Measurements from ENCODE around the gene SWT1.
A peak's percentile ranks its signal among the peaks of the same experiment; 100 is the strongest.
"Not testable (repeated sequence)": the region's sequence is repeated elsewhere in the genome, so short reads cannot be mapped to it uniquely, and the experiment has no call there.

The SWT1 gene

GRCh38 chr1:185154912-185155513 lies 2.0 kb upstream of the SWT1 start:
- Histone ChIP-seq H3K4me1 (ENCODE audit: control insufficient read depth, insufficient read depth, low read length) (peaks cover 19% of the 10 kb centered on the region), H3K36me3 (ENCODE audit: control insufficient read depth, insufficient read depth, low read length) (peaks cover 3% of the 10 kb centered on the region), H3K27ac (ENCODE audit: low read depth, low read length) (peak overlapping the region; percentile 99), H3K4me3 (ENCODE audit: low read length) (peak overlapping the region; percentile 41), H3K9ac (ENCODE audit: low read length) (no peak overlapping the region), H3K27me3 (ENCODE audit: control insufficient read depth, insufficient read depth, low read length) (no peaks in the 10 kb centered on the region)

DNA sequence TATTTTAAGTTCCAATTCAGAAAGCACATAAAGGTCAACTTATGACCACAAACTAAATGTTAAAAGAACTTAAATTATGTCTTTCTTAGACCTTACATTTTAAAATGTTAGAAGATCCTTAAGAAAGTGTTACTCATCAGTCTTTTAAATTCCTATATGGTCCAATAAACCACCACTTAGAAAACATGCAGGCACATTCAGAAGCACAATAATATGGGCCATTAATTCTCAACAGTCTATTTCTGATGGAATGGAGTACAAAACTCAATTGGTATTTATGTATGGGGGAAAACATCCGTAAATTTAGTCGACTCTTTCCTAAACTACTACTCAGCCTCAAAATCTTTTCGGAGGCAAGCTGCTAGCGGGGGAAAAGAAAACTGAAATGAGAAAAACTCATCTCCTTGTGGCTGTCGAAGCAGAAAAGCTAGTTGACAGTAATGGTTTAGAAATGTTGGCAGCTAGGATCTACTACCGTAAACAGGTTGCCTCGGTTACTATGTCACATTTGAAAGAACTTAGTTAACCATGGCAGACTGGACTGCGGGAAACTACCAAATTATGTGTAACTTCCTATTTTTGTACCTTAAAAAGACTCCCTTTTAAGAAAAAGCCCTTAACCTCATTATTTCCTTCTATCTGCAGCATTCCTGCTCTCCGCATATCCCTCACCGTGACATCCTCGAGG lies 1.2 kb upstream of the SWT1 start:
- Histone ChIP-seq H3K4me1 (ENCODE audit: control insufficient read depth, insufficient read depth, low read length) (peaks cover 19% of the 10 kb centered on the region), H3K27ac (ENCODE audit: low read depth, low read length) (peak overlapping the region; percentile 99), H3K27me3 (ENCODE audit: control insufficient read depth, insufficient read depth, low read length) (no peaks in the 10 kb centered on the region), H3K9ac (ENCODE audit: low read length) (peak overlapping the region; percentile 96), H3K4me3 (ENCODE audit: low read length) (peak overlapping the region; percentile 96), H3K36me3 (ENCODE audit: control insufficient read depth, insufficient read depth, low read length) (no peaks in the 10 kb centered on the region)

DNA sequence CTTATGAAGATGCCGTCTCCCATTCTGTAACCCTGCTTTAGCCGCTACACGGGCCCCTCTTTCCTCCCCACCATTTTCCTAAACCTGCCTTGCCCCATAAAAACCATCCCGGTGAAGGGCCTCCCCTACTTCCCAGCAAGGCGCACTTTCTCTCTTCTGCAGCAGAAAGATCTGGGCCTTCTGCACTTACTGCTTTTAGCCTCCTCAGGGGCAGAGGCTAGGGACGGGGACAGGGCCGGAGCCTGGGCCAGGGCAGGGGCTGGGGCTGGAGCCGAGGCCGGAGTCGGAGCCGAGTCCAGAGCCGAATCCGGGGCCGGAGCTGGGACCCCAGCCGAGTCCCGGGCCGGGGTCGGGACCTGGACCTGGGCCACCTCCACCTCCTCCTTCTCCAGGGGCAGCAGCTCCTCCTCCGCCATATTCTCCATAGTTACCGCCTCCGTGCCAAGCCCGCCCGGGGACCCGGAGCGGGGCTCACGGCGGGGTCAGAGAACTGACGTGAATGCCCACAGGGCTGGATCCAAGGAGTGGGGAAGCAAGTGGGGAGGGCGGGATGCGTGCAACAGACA lies 596 bp upstream of the SWT1 start:
- Histone ChIP-seq H3K4me3 (ENCODE audit: low read length) (peak overlapping the region; percentile 96), H3K4me1 (ENCODE audit: control insufficient read depth, insufficient read depth, low read length) (peaks cover 19% of the 10 kb centered on the region), H3K9ac (ENCODE audit: low read length) (peak overlapping the region; percentile 96), H3K27ac (ENCODE audit: low read depth, low read length) (peak overlapping the region; percentile 99), H3K27me3 (ENCODE audit: control insufficient read depth, insufficient read depth, low read length) (no peaks in the 10 kb centered on the region), H3K36me3 (ENCODE audit: control insufficient read depth, insufficient read depth, low read length) (no peaks in the 10 kb centered on the region)

GRCh38 chr1:185157599-185158412 lies 839 bp downstream of the SWT1 start:
- no peaks in the 10 kb centered on the region for H3K27me3 ChIP-seq (ENCODE audit: control insufficient read depth, insufficient read depth, low read length)

GRCh38 chr1:185158800-185159199 lies 1.8 kb downstream of the SWT1 start:
- Histone ChIP-seq H3K9ac (ENCODE audit: low read length) (no peak overlapping the region), H3K4me3 (ENCODE audit: low read length) (no peak overlapping the region)

More at GRCh38 chr1:185157599-185158412, 839 bp downstream of the SWT1 start:
- peak overlapping the region; percentile 93 for H3K27ac ChIP-seq (ENCODE audit: low read depth, low read length)
- no peaks in the 10 kb centered on the region for H3K36me3 ChIP-seq (ENCODE audit: control insufficient read depth, insufficient read depth, low read length)
- H3K4me3 ChIP-seq (ENCODE audit: low read length) = peak overlapping the region; percentile 96
- H3K9ac ChIP-seq (ENCODE audit: low read length) = peak overlapping the region; percentile 51
- peaks cover 19% of the 10 kb centered on the region for H3K4me1 ChIP-seq (ENCODE audit: control insufficient read depth, insufficient read depth, low read length)

GRCh38 chr1:185159966-185160365 lies 3.0 kb downstream of the SWT1 start:
- H3K4me1 ChIP-seq (ENCODE audit: control insufficient read depth, insufficient read depth, low read length) = peaks cover 17% of the 10 kb centered on the region
- no peaks in the 10 kb centered on the region for H3K27me3 ChIP-seq (ENCODE audit: control insufficient read depth, insufficient read depth, low read length)
- H3K27ac ChIP-seq (ENCODE audit: low read depth, low read length) = no peak overlapping the region
- H3K36me3 ChIP-seq (ENCODE audit: control insufficient read depth, insufficient read depth, low read length) = no peaks in the 10 kb centered on the region
- H3K4me3 ChIP-seq (ENCODE audit: low read length) = no peak overlapping the region
- no peak overlapping the region for H3K9ac ChIP-seq (ENCODE audit: low read length)

More at GRCh38 chr1:185158800-185159199, 1.8 kb downstream of the SWT1 start:
- Histone ChIP-seq H3K27ac (ENCODE audit: low read depth, low read length) (no peak overlapping the region), H3K4me1 (ENCODE audit: control insufficient read depth, insufficient read depth, low read length) (peaks cover 19% of the 10 kb centered on the region), H3K36me3 (ENCODE audit: control insufficient read depth, insufficient read depth, low read length) (no peaks in the 10 kb centered on the region), H3K27me3 (ENCODE audit: control insufficient read depth, insufficient read depth, low read length) (no peaks in the 10 kb centered on the region)

DNA sequence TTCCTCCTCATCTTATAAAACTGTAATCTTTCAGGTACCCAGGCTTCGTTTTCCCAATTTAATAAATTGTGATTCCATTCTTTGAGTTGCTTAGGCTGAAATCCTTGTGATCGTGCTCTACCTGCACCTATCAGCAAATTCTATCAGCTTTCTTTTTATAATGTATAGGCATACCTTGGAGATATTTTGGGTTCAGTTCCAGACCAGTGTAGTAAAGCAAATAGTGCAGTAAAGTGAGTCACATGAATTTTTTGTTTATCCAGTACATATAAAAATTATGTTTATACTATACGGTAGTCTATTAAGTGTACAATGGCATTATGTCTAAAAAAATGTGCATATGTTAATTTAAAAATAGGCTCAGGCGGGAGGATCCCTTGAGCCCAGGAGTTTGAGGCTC lies 5.5 kb downstream of the SWT1 start:
- Histone ChIP-seq H3K36me3 (ENCODE audit: control insufficient read depth, insufficient read depth, low read length) (peaks cover 2% of the 10 kb centered on the region), H3K4me1 (ENCODE audit: control insufficient read depth, insufficient read depth, low read length) (peaks cover 8% of the 10 kb centered on the region)

GRCh38 chr1:185166106-185166505 lies 9.1 kb downstream of the SWT1 start:
- H3K4me1 ChIP-seq (ENCODE audit: control insufficient read depth, insufficient read depth, low read length) = no peaks in the 10 kb centered on the region
- H3K27ac ChIP-seq (ENCODE audit: low read depth, low read length) = no peak overlapping the region
- no peak overlapping the region for H3K9ac ChIP-seq (ENCODE audit: low read length)
- H3K4me3 ChIP-seq (ENCODE audit: low read length) = no peak overlapping the region
- peaks cover 2% of the 10 kb centered on the region for H3K36me3 ChIP-seq (ENCODE audit: control insufficient read depth, insufficient read depth, low read length)
- H3K27me3 ChIP-seq (ENCODE audit: control insufficient read depth, insufficient read depth, low read length) = no peaks in the 10 kb centered on the region

More for the DNA sequence above, 5.5 kb downstream of the SWT1 start:
- H3K4me3 ChIP-seq (ENCODE audit: low read length) = no peak overlapping the region
- H3K27me3 ChIP-seq (ENCODE audit: control insufficient read depth, insufficient read depth, low read length) = no peaks in the 10 kb centered on the region
- H3K27ac ChIP-seq (ENCODE audit: low read depth, low read length) = no peak overlapping the region
- no peak overlapping the region for H3K9ac ChIP-seq (ENCODE audit: low read length)

DNA sequence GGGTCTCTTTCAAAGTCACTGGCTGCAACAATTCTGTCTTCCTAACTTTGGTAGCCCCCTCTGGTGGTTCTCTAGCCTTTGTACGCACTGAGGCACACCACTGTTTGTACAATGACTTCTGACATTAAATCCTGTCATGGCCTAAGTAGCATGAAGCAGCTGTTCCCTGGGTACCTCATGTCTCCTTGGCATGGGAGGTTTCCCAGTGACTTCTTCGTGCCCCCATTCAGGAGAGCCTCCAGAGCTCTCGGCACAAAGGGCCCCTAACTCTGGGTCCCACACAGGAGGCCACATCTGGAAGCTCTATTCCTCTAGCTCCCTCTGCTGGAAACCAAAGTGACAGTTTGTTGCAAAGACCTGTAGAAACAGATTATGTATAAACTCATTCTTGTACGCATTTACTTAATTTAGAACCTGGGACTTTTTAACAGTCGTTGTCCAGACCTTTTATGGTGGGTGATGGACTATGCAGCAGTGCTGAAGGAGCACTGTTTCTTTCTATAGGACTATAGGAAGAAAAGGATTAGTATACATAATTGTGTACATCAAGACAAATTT lies 13.4 kb downstream of the SWT1 start:
- peaks cover 2% of the 10 kb centered on the region for H3K36me3 ChIP-seq (ENCODE audit: control insufficient read depth, insufficient read depth, low read length)
- H3K27ac ChIP-seq (ENCODE audit: low read depth, low read length) = no peak overlapping the region
- no peaks in the 10 kb centered on the region for H3K4me1 ChIP-seq (ENCODE audit: control insufficient read depth, insufficient read depth, low read length)
- H3K27me3 ChIP-seq (ENCODE audit: control insufficient read depth, insufficient read depth, low read length) = no peaks in the 10 kb centered on the region
- no peak overlapping the region for H3K4me3 ChIP-seq (ENCODE audit: low read length)
- H3K9ac ChIP-seq (ENCODE audit: low read length) = no peak overlapping the region

DNA sequence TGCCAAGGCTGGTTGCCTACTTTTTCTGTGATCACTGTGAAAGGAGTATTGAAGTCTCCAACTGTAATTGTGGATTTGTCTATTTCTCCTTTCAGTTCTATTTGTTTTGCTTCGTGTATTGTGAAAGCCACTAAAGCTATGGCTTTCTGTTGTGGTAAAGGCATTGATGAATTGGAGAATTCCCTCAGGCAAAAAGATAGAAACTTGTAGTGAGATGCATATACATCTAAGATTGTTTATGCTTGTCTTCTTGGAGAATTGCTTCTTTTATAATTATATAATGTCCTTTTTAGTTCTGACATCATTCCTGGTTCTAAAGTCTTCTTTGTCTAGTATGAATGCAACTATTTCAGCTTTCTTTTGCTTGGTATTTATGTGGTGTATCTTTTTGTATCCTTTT lies 36.8 kb downstream of the SWT1 start:
- H3K9ac ChIP-seq (ENCODE audit: low read length) = no peak overlapping the region
- no peaks in the 10 kb centered on the region for H3K27me3 ChIP-seq (ENCODE audit: control insufficient read depth, insufficient read depth, low read length)
- no peak overlapping the region for H3K4me3 ChIP-seq (ENCODE audit: low read length)
- no peak overlapping the region for H3K27ac ChIP-seq (ENCODE audit: low read depth, low read length)
- H3K36me3 ChIP-seq (ENCODE audit: control insufficient read depth, insufficient read depth, low read length) = no peaks in the 10 kb centered on the region
- H3K4me1 ChIP-seq (ENCODE audit: control insufficient read depth, insufficient read depth, low read length) = no peaks in the 10 kb centered on the region

DNA sequence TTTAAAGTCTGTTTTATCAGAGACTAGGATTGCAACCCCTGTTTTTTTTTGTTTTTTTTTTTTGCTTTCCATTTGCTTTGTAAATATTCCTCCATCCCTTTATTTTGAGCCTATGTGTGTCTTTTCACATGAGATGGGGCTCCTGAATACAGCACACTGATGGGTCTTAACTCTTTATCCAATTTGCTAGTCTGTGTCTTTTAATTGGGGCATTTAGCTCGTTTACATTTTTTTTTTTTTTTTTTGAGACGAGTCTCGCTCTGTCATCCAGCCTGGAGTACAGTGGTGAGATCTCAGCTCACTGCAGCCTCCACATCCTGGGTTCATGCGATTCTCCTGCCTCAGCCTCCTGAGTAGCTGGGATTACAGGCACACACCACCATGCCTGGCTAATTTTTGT lies 41.7 kb downstream of the SWT1 start:
- not testable (repeated sequence) for H3K4me3 ChIP-seq (ENCODE audit: low read length); H3K27ac ChIP-seq (ENCODE audit: low read depth, low read length); H3K4me1 ChIP-seq (ENCODE audit: control insufficient read depth, insufficient read depth, low read length); H3K36me3 ChIP-seq (ENCODE audit: control insufficient read depth, insufficient read depth, low read length); H3K9ac ChIP-seq (ENCODE audit: low read length); H3K27me3 ChIP-seq (ENCODE audit: control insufficient read depth, insufficient read depth, low read length)

- H3K4me1 ChIP-seq (ENCODE audit: control insufficient read depth, insufficient read depth, low read length) = no peaks in the 10 kb centered on the region
- no peaks in the 10 kb centered on the region for H3K27me3 ChIP-seq (ENCODE audit: control insufficient read depth, insufficient read depth, low read length)
- no peak overlapping the region for H3K27ac ChIP-seq (ENCODE audit: low read depth, low read length)
- no peaks in the 10 kb centered on the region for H3K36me3 ChIP-seq (ENCODE audit: control insufficient read depth, insufficient read depth, low read length)
- no peak overlapping the region for H3K4me3 ChIP-seq (ENCODE audit: low read length)
- no peak overlapping the region for H3K9ac ChIP-seq (ENCODE audit: low read length)
These were observed 43.9 kb downstream of the SWT1 start for GRCh38 chr1:185200889-185201288.

All from rectal smooth muscle tissue (tissue), 1 donor.